ENCODE results near the gene OSBPL2.

The OSBPL2 gene

DNA sequence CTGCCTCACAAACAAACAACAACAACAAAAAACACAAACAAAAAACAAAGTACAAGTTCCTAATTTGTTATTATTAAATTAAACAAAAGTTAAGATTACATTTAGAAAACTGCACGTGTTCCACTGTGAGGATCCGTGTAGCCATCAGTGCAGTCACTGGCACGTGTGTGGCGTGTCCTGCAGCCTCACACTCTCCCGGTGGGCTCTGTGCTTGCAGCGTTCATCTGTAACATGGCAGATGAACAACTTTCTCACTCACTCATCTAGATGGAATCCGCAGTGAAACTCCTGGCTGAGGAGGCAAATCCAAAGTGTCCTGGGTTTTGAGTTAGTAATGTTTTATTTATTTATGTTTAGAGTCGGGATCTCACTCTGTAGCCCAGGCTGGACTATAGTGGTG is 51.6 kb downstream of the OSBPL2 start:
- peaks cover 36 to 76% of the 10 kb centered on the region in 2 donors for H3K36me3 ChIP-seq (ENCODE audit: control insufficient read depth in 1 of 2, insufficient read depth in 2 of 2, low read length in 2 of 2)
- H3K27me3 ChIP-seq (ENCODE audit: control insufficient read depth in 1 of 2, insufficient read depth in 2 of 2, low read length in 2 of 2): no peaks in the 10 kb centered on the region
- no peak overlapping the region for H3K27ac ChIP-seq (ENCODE audit: low read depth, low read length)
- H3K9me3 ChIP-seq (ENCODE audit: control insufficient read depth in 1 of 2, low read length in 2 of 2): no peaks in the 10 kb centered on the region
- no peak overlapping the region for H3K9ac ChIP-seq (ENCODE audit: low read depth in 1 of 2, low read length in 2 of 2)
- no peaks in the 10 kb centered on the region for H3K4me1 ChIP-seq (ENCODE audit: control insufficient read depth in 1 of 2, insufficient read depth in 2 of 2, low read length in 2 of 2)
- no peak overlapping the region for H3K4me3 ChIP-seq (ENCODE audit: low read depth in 1 of 2, low read length in 2 of 2)

DNA sequence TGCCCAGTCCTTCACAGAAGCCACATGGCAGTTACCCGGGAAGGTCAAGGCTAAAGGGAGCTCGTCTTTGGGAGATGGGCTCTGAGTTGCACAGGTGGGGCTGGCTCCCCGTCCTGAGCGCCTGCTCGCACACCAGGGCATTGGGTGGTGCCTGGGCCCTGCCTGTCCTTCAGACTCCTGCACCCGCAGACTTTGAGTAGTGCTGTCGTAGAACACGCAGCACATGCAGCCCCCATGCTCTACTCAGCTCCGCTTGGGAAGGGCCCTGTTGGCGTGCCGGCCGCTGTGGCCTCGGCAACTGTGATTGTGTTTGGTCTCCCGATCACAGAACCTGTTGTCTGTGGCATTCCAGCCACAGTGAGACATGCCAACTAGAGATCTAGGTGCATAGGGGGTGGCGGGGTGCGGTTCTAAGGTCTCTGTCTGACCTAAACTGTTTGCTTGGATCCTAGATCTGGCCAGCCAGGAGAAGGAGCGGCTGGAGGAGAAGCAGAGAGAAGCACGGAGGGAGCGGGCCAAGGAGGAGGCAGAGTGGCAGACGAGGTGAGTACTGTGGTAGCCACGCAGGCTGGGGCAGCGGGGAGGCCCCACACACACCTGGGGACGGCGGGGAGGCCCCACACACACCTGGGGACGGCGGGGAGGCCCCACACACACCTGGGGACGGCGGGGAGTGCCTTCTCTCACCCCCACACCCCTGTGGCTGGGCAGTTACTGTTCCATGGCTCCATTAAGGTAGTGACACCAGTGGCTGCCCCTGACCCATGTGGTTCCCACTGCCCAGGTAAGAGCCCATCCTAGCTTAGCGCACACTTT is 53.1 kb downstream of the OSBPL2 start:
- Histone ChIP-seq H3K36me3 (ENCODE audit: control insufficient read depth in 1 of 2, insufficient read depth in 2 of 2, low read length in 2 of 2) (peaks cover 35 to 74% of the 10 kb centered on the region in 2 donors), H3K4me3 (ENCODE audit: low read depth in 1 of 2, low read length in 2 of 2) (no peak overlapping the region), H3K9me3 (ENCODE audit: control insufficient read depth in 1 of 2, low read length in 2 of 2) (no peaks in the 10 kb centered on the region), H3K27me3 (ENCODE audit: control insufficient read depth in 1 of 2, insufficient read depth in 2 of 2, low read length in 2 of 2) (no peaks in the 10 kb centered on the region), H3K4me1 (ENCODE audit: control insufficient read depth in 1 of 2, insufficient read depth in 2 of 2, low read length in 2 of 2) (no peaks in the 10 kb centered on the region), H3K27ac (ENCODE audit: low read depth, low read length) (no peak overlapping the region), H3K9ac (ENCODE audit: low read depth in 1 of 2, low read length in 2 of 2) (no peak overlapping the region)

DNA sequence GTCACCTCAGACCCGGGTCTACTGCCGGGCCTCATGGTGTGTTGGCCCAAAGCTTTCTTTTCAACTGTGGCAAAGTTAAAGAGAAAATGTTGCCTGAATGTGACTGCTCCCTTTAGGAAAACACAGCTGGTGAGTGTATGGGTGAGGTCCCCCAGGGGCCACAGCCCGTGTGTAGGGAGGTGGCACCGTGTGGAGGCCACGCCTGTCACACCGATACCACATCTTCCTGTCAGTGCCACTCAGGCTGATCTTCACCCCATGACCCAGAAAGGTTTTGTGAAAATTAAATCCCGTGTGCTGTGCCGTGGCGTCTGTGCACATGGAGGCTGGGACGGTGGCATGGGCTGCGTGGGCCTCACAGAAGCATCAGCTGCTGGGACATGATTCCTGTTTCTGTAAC is 53.8 kb downstream of the OSBPL2 start:
- Histone ChIP-seq H3K27ac (ENCODE audit: low read depth, low read length) (no peak overlapping the region), H3K4me1 (ENCODE audit: control insufficient read depth in 1 of 2, insufficient read depth in 2 of 2, low read length in 2 of 2) (no peaks in the 10 kb centered on the region), H3K36me3 (ENCODE audit: control insufficient read depth in 1 of 2, insufficient read depth in 2 of 2, low read length in 2 of 2) (peaks cover 41 to 73% of the 10 kb centered on the region in 2 donors), H3K9ac (ENCODE audit: low read depth in 1 of 2, low read length in 2 of 2) (no peak overlapping the region), H3K27me3 (ENCODE audit: control insufficient read depth in 1 of 2, insufficient read depth in 2 of 2, low read length in 2 of 2) (no peaks in the 10 kb centered on the region), H3K4me3 (ENCODE audit: low read depth in 1 of 2, low read length in 2 of 2) (no peak overlapping the region), H3K9me3 (ENCODE audit: control insufficient read depth in 1 of 2, low read length in 2 of 2) (no peaks in the 10 kb centered on the region)

DNA sequence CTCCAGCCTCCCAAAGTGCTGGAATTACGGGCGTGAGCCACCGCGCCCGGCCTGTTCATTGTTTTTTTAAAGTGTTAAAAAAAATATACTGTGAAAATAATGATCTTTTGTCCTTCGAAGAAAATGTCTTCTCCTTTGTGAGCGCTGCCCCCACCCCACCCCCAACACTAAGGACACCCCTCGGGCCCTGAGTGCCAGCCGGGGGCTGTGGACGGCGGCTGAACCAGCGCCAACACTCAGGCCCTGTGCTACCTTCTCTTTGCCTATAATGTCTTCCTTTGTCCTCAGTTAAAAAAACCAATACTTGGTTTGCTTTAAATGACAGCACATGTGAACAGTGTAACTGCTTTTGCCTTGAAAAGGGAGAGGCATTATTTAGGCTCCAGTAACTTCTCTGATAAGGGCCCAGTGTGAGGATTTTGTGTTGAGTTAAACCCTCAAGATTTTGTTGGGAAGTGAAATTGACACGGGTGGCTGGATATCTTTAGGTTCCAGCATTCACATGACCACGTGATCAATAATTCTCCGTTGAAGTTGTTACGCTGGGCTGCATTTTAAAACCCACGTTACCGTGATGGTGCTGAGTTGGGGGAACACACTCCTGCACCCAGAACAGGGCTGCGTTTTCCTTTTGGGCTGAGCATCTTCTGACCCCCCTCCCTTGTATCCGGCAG is 54.9 kb downstream of the OSBPL2 start:
- Histone ChIP-seq H3K27ac (ENCODE audit: low read depth, low read length) (no peak overlapping the region), H3K4me3 (ENCODE audit: low read depth in 1 of 2, low read length in 2 of 2) (no peak overlapping the region), H3K9me3 (ENCODE audit: control insufficient read depth in 1 of 2, low read length in 2 of 2) (no peaks in the 10 kb centered on the region), H3K4me1 (ENCODE audit: control insufficient read depth in 1 of 2, insufficient read depth in 2 of 2, low read length in 2 of 2) (no peaks in the 10 kb centered on the region), H3K27me3 (ENCODE audit: control insufficient read depth in 1 of 2, insufficient read depth in 2 of 2, low read length in 2 of 2) (no peaks in the 10 kb centered on the region), H3K9ac (ENCODE audit: low read depth in 1 of 2, low read length in 2 of 2) (no peak overlapping the region), H3K36me3 (ENCODE audit: control insufficient read depth in 1 of 2, insufficient read depth in 2 of 2, low read length in 2 of 2) (peaks cover 41 to 63% of the 10 kb centered on the region in 2 donors)

DNA sequence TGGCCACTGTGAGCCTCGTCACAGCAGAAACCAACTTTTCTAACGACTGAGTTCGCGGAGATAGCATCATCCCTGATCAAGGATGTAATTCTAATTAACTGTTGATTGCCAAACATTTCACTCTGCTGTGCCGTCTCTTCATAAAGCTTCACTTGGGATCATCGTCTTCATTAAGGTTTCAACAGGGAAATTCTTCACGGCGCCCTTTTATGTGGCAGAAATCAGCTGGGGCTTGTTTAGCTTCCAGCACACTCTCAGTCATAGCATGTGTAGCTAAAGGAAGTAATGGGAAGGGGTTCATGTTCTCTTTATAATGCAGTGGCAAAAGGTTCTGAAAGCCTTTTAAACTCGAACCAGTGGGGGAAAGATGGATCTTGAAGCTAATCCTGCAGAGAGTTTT is 55.6 kb downstream of the OSBPL2 start:
- Histone ChIP-seq H3K9me3 (ENCODE audit: control insufficient read depth in 1 of 2, low read length in 2 of 2) (no peaks in the 10 kb centered on the region), H3K4me3 (ENCODE audit: low read depth in 1 of 2, low read length in 2 of 2) (no peak overlapping the region), H3K9ac (ENCODE audit: low read depth in 1 of 2, low read length in 2 of 2) (no peak overlapping the region), H3K27me3 (ENCODE audit: control insufficient read depth in 1 of 2, insufficient read depth in 2 of 2, low read length in 2 of 2) (no peaks in the 10 kb centered on the region), H3K4me1 (ENCODE audit: control insufficient read depth in 1 of 2, insufficient read depth in 2 of 2, low read length in 2 of 2) (no peaks in the 10 kb centered on the region), H3K27ac (ENCODE audit: low read depth, low read length) (no peak overlapping the region), H3K36me3 (ENCODE audit: control insufficient read depth in 1 of 2, insufficient read depth in 2 of 2, low read length in 2 of 2) (peaks cover 41 to 66% of the 10 kb centered on the region in 2 donors)

DNA sequence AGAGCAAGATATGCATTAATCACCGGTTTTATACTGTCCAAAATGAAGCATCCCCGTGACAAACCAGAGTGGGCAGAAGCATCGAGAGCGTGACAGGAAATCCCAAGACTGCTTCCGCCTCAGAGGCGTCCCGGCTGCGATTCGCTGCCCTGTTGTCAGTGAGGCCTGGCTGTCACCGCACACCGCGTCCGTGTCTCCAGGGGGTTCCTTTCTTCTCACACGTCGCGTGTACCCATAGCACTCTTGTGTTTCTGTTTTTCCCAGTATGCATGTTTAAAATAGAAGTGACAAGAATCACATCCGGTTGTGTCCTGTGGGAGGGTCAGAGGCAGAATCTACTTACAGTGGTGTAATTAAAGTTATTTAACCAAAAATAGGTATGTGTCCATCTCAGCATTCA is 56.2 kb downstream of the OSBPL2 start:
- Histone ChIP-seq H3K4me3 (ENCODE audit: low read depth in 1 of 2, low read length in 2 of 2) (no peak overlapping the region), H3K4me1 (ENCODE audit: control insufficient read depth in 1 of 2, insufficient read depth in 2 of 2, low read length in 2 of 2) (no peaks in the 10 kb centered on the region), H3K27ac (ENCODE audit: low read depth, low read length) (no peak overlapping the region), H3K27me3 (ENCODE audit: control insufficient read depth in 1 of 2, insufficient read depth in 2 of 2, low read length in 2 of 2) (no peaks in the 10 kb centered on the region), H3K36me3 (ENCODE audit: control insufficient read depth in 1 of 2, insufficient read depth in 2 of 2, low read length in 2 of 2) (peaks cover 41 to 62% of the 10 kb centered on the region in 2 donors), H3K9me3 (ENCODE audit: control insufficient read depth in 1 of 2, low read length in 2 of 2) (no peaks in the 10 kb centered on the region), H3K9ac (ENCODE audit: low read depth in 1 of 2, low read length in 2 of 2) (no peak overlapping the region)

DNA sequence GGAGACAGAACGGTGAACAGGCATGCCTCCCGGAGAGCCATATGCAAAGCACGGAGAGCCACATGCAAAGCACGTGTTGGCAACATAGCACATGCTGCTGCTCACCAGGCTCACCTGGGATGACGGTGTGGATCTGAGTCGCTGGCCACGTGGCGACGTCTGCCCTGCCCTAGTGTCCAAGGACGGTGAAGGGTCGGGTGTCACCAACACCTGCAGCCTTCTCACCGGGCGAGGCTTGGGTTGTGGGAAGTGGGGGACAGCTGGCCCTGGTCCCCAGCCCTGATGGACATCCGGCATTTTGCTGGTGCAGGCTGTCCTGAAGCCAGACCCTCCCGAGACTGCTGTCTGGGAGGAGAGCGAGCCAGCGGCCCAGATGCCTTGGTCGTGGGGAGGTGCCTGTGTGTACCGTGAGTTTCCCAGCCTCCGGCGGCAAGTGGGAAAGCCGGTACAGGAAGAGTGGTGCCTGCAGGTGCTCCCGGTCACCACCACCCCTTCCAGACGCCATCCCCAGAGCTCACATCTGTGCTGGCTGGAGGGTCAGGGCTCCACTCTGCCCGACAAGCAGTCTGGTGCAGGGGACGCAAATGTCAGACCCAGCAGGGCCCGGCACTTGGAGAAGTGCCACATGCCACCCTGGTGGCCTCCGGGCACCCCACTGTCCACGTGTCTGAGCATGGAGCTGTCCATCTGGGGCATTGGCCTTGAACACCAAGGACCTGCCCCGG is 58.6 kb downstream of the OSBPL2 start:
- H3K27me3 ChIP-seq (ENCODE audit: control insufficient read depth in 1 of 2, insufficient read depth in 2 of 2, low read length in 2 of 2): no peaks in the 10 kb centered on the region
- no peak overlapping the region for H3K9ac ChIP-seq (ENCODE audit: low read depth in 1 of 2, low read length in 2 of 2)

DNA sequence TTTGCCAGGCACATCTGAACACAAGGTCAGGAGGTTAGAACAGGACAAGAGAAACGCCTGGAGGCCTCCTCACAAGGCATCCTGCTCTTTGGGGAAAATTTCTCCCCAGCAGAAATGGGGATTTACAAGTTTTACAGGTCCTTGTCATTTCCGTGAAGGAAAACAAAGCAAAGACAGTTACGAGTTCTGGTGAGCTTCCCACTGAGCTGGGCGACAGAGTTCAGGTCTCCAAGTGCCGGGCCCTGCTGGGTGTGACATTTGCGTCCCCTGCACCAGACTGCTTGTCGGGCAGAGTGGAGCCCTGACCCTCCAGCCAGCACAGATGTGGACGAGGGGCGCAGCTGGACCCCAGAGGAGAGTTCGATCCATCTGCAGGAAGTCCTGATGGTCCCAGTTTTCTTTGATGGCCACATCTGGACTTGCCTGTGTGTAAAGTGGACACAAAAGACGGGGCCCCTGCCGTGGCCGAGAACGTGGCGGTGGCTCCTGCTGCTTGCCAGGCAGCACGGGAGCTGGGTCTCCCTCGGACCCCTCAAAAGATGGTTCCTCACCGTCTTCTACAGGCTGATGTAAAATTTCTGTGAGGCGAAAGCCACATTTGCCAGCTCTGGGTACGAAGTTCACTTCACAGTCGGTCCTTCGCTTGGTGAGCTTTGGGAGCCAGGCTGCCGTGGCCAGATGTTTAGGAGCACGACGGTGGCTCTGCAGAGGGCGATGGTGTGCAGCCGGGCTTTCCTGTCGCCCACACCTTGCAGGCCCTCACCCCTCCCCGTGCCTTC is 59.3 kb downstream of the OSBPL2 start:
- H3K9ac ChIP-seq (ENCODE audit: low read depth in 1 of 2, low read length in 2 of 2): no peak overlapping the region
- no peaks in the 10 kb centered on the region for H3K4me1 ChIP-seq (ENCODE audit: control insufficient read depth in 1 of 2, insufficient read depth in 2 of 2, low read length in 2 of 2)
- H3K27me3 ChIP-seq (ENCODE audit: control insufficient read depth in 1 of 2, insufficient read depth in 2 of 2, low read length in 2 of 2): no peaks in the 10 kb centered on the region
- no peaks in the 10 kb centered on the region for H3K9me3 ChIP-seq (ENCODE audit: control insufficient read depth in 1 of 2, low read length in 2 of 2)
- H3K36me3 ChIP-seq (ENCODE audit: control insufficient read depth in 1 of 2, insufficient read depth in 2 of 2, low read length in 2 of 2): peaks cover 25 to 39% of the 10 kb centered on the region in 2 donors
- no peak overlapping the region for H3K4me3 ChIP-seq (ENCODE audit: low read depth in 1 of 2, low read length in 2 of 2)
- no peak overlapping the region for H3K27ac ChIP-seq (ENCODE audit: low read depth, low read length)

More for the DNA sequence above, 58.6 kb downstream of the OSBPL2 start:
- no peak overlapping the region for H3K4me3 ChIP-seq (ENCODE audit: low read depth in 1 of 2, low read length in 2 of 2)
- peaks cover 30 to 47% of the 10 kb centered on the region in 2 donors for H3K36me3 ChIP-seq (ENCODE audit: control insufficient read depth in 1 of 2, insufficient read depth in 2 of 2, low read length in 2 of 2)
- H3K27ac ChIP-seq (ENCODE audit: low read depth, low read length): no peak overlapping the region
- H3K9me3 ChIP-seq (ENCODE audit: control insufficient read depth in 1 of 2, low read length in 2 of 2): no peaks in the 10 kb centered on the region
- H3K4me1 ChIP-seq (ENCODE audit: control insufficient read depth in 1 of 2, insufficient read depth in 2 of 2, low read length in 2 of 2): no peaks in the 10 kb centered on the region

DNA sequence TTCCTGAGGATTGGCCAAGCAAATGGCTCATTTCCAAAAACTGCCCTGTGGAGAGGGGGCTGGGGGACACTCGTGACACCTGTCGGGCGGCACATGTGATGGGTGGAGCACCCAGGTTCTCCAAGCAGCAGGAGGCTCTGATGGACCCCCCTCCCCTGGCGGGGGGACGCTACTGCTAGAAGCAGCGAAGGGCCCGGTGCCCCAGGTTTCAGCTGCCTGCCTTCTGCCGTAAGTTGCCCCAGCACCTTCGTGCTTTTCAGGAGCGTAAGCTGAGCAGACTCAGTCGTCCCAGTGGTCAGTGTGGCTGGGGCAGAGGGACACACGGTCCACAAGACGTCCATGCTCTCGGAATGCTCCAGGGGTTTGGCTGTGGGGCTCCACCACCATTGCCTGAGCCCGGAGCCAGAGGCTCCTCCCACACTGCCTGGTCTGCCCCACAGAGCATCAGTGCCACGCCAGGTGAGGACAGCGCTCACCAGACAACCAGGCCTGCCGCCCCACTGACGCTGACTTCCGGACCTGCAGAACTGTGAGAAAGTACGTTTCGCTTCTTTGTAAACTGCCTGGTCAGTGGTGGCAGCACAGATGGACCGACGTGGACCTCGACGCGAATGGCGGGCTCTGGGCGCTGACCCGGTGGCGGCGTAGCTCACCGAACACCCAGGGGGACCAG is 60.4 kb downstream of the OSBPL2 start:
- Histone ChIP-seq H3K36me3 (ENCODE audit: control insufficient read depth in 1 of 2, insufficient read depth in 2 of 2, low read length in 2 of 2) (peaks cover 19 to 33% of the 10 kb centered on the region in 2 donors), H3K27ac (ENCODE audit: low read depth, low read length) (no peak overlapping the region), H3K27me3 (ENCODE audit: control insufficient read depth in 1 of 2, insufficient read depth in 2 of 2, low read length in 2 of 2) (no peaks in the 10 kb centered on the region), H3K4me1 (ENCODE audit: control insufficient read depth in 1 of 2, insufficient read depth in 2 of 2, low read length in 2 of 2) (peaks cover under 1 to 4% of the 10 kb centered on the region in 2 donors), H3K9ac (ENCODE audit: low read depth in 1 of 2, low read length in 2 of 2) (no peak overlapping the region), H3K4me3 (ENCODE audit: low read depth in 1 of 2, low read length in 2 of 2) (no peak overlapping the region), H3K9me3 (ENCODE audit: control insufficient read depth in 1 of 2, low read length in 2 of 2) (no peaks in the 10 kb centered on the region)

Data from duodenal mucosa (tissue), 2 donors.